Subcutaneous abdominal adipose tissue (tissue), 5 donors: ENCODE measurements around the gene PPP6C.

Experiments
- H3K27ac ChIP-seq: one replicate; pipeline ENCODE4 v1.7.0; 2013; ENCODE audit warnings: low read depth, mild to moderate bottlenecking, inconsistent platforms, low read length, moderate library complexity
- H3K27me3 ChIP-seq, 5 donors: one replicate each; pipeline ENCODE4 v1.7.0; 2013; ENCODE audit warnings: low read length in 5 of 5, inconsistent platforms in 1 of 5; ENCODE audit not compliant: control insufficient read depth in 5 of 5, insufficient read depth in 4 of 5
- H3K36me3 ChIP-seq, 5 donors: one replicate each; pipeline ENCODE4 v1.7.0; 2013; ENCODE audit warnings: low read length in 5 of 5; ENCODE audit not compliant: control insufficient read depth in 5 of 5, insufficient read depth in 5 of 5
- H3K4me1 ChIP-seq, 5 donors: one replicate each; pipeline ENCODE4 v1.7.0; 2013; ENCODE audit warnings: low read length in 5 of 5, mild to moderate bottlenecking in 3 of 5, moderate library complexity in 1 of 5; ENCODE audit not compliant: control insufficient read depth in 5 of 5, insufficient read depth in 5 of 5
- H3K4me3 ChIP-seq, 5 donors: one replicate each; pipeline ENCODE4 v1.7.0; 2013; ENCODE audit warnings: low read length in 5 of 5, low read depth in 1 of 5
- H3K9ac ChIP-seq, 5 donors: one replicate each; pipeline ENCODE4 v1.7.0; 2013; ENCODE audit warnings: low read length in 5 of 5, mild to moderate bottlenecking in 4 of 5, moderate library complexity in 3 of 5
- H3K9me3 ChIP-seq, 5 donors: one replicate each; pipeline ENCODE4 v1.7.0; 2013; ENCODE audit warnings: low read length in 5 of 5; ENCODE audit not compliant: control insufficient read depth in 5 of 5
- donor health status: healthy.
- donor health status: healthy.
- donor health status: healthy.
- donor health status: healthy.
- donor health status: healthy.

PPP6C gene

GRCh38 chr9:125103021-125103420 lies 86.6 kb downstream of the PPP6C start:
- Histone ChIP-seq H3K36me3 (no peaks in the 10 kb centered on the region), H3K9ac (no peak overlapping the region), H3K4me3 (no peak overlapping the region), H3K4me1 (no peaks in the 10 kb centered on the region), H3K9me3 (no peaks in the 10 kb centered on the region), H3K27ac (no peak overlapping the region), H3K27me3 (no peaks in the 10 kb centered on the region)

- Histone ChIP-seq H3K4me3 (no peak overlapping the region), H3K27ac (no peak overlapping the region), H3K27me3 (no peaks in the 10 kb centered on the region), H3K9me3 (no peaks in the 10 kb centered on the region), H3K9ac (no peak overlapping the region), H3K36me3 (no peaks in the 10 kb centered on the region), H3K4me1 (no peaks in the 10 kb centered on the region)
Measured at GRCh38 chr9:125100822-125101221, 88.8 kb downstream of the PPP6C start.

- no peak overlapping the region for H3K27ac ChIP-seq
- no peak overlapping the region for H3K4me3 ChIP-seq
- peaks cover 0 to 2% (median 0%) of the 10 kb centered on the region in 5 donors for H3K36me3 ChIP-seq
- H3K9ac ChIP-seq: no peak overlapping the region
- H3K27me3 ChIP-seq: no peaks in the 10 kb centered on the region
- H3K9me3 ChIP-seq: no peaks in the 10 kb centered on the region
- H3K4me1 ChIP-seq: no peaks in the 10 kb centered on the region
Measured at GRCh38 chr9:125099816-125100215, 89.8 kb downstream of the PPP6C start.
